ENCODE data around the gene ESRRG. TPM values are rescaled to one million over a fixed set of nuclear protein-coding genes. Genes with fewer than 3 reads are reported as not detected.

The ESRRG gene
- total RNA-seq, 4 donors from 2014 or later: 0.76 to 7.0 (median 5.2) TPM

- no peak for TF ChIP-seq POLR2A (IDR thresholded peaks at IDR 0.05)
- TF ChIP-seq CTCF (IDR thresholded peaks at IDR 0.05): no peak
- H3K4me3 ChIP-seq (ENCODE audit: low read depth, poor library complexity, severe bottlenecking): no peak overlapping the region
- DNase-seq (ENCODE audit: low spot score in 2 of 2): no peak
- WGBS, 2 donors: 43 to 49% methylated on average over 2 of the region's 2 CpGs
- intact Hi-C loops (cut with DNase I; ENCODE audit: low total_unique reads): no loop called here
Observed at GRCh38 chr1:216542741-216543140, 180.5 kb downstream of the ESRRG start.

GRCh38 chr1:216542263-216542662 lies 181.0 kb downstream of the ESRRG start:
- no peak overlapping the region for H3K4me3 ChIP-seq (ENCODE audit: low read depth, poor library complexity, severe bottlenecking)
- intact Hi-C loops (cut with DNase I; ENCODE audit: low total_unique reads): no loop called here
- WGBS, 2 donors: 77 to 81% methylated on average over 1 of the region's 1 CpG
- TF ChIP-seq POLR2A (IDR thresholded peaks at IDR 0.05) (no peak), CTCF (IDR thresholded peaks at IDR 0.05) (no peak)
- DNase-seq (ENCODE audit: low spot score in 2 of 2): no peak

GRCh38 chr1:216535751-216536150 lies 187.5 kb downstream of the ESRRG start:
- H3K4me3 ChIP-seq (ENCODE audit: low read depth, poor library complexity, severe bottlenecking): no peak overlapping the region
- WGBS, 2 donors: 80 to 82% methylated on average over 2 of the region's 2 CpGs
- no peak for TF ChIP-seq POLR2A (IDR thresholded peaks at IDR 0.05)
- no peak for TF ChIP-seq CTCF (IDR thresholded peaks at IDR 0.05)
- no peak for DNase-seq (ENCODE audit: low spot score in 2 of 2)
- intact Hi-C loops (cut with DNase I; ENCODE audit: low total_unique reads): no loop called here

- WGBS, 2 donors: 72 to 74% methylated on average over 1 of the region's 1 CpG
- TF ChIP-seq CTCF (IDR thresholded peaks at IDR 0.05) (no peak), POLR2A (IDR thresholded peaks at IDR 0.05) (no peak)
- DNase-seq (ENCODE audit: low spot score in 2 of 2): no peak
- intact Hi-C loops (cut with DNase I; ENCODE audit: low total_unique reads): no loop called here
- no peak overlapping the region for H3K4me3 ChIP-seq (ENCODE audit: low read depth, poor library complexity, severe bottlenecking)
Observed at GRCh38 chr1:216535059-216535458, 188.2 kb downstream of the ESRRG start.

GRCh38 chr1:216533776-216534175 lies 189.5 kb downstream of the ESRRG start:
- 75 to 76% methylated on average over 4 of the region's 4 CpGs for WGBS, 2 donors
- intact Hi-C loops (cut with DNase I; ENCODE audit: low total_unique reads): no loop called here
- DNase-seq (ENCODE audit: low spot score in 2 of 2): no peak
- no peak for TF ChIP-seq CTCF (IDR thresholded peaks at IDR 0.05)
- TF ChIP-seq POLR2A (IDR thresholded peaks at IDR 0.05): no peak
- H3K4me3 ChIP-seq (ENCODE audit: low read depth, poor library complexity, severe bottlenecking): no peak overlapping the region

GRCh38 chr1:216532251-216532798 lies 190.9 kb downstream of the ESRRG start:
- TF ChIP-seq CTCF (IDR thresholded peaks at IDR 0.05) (no peak), POLR2A (IDR thresholded peaks at IDR 0.05) (no peak)
- no peak for DNase-seq (ENCODE audit: low spot score in 2 of 2)
- intact Hi-C loops (cut with DNase I; ENCODE audit: low total_unique reads): no loop called here
- no peak overlapping the region for H3K4me3 ChIP-seq (ENCODE audit: low read depth, poor library complexity, severe bottlenecking)
- WGBS, 2 donors: 95 to 98% methylated on average over 9 of the region's 9 CpGs

Measured in lower leg skin (tissue), 4 donors.